GM11168 (cell line): Measurements from ENCODE around the gene SPEF1.
"Not testable (repeated sequence)": the region's sequence is repeated elsewhere in the genome, so short reads cannot be mapped to it uniquely, and the experiment has no call there.

ENCODE experiments used
- in situ Hi-C: fragments of 300-500 bp; cut with MboI; formaldehyde crosslinking; loops from one replicate; pipeline ENCODE4 v1.12.0; 2022; ENCODE audit warnings: low sequenced_read_pairs; ENCODE audit not compliant: unreplicated experiment

SPEF1 gene

DNA sequence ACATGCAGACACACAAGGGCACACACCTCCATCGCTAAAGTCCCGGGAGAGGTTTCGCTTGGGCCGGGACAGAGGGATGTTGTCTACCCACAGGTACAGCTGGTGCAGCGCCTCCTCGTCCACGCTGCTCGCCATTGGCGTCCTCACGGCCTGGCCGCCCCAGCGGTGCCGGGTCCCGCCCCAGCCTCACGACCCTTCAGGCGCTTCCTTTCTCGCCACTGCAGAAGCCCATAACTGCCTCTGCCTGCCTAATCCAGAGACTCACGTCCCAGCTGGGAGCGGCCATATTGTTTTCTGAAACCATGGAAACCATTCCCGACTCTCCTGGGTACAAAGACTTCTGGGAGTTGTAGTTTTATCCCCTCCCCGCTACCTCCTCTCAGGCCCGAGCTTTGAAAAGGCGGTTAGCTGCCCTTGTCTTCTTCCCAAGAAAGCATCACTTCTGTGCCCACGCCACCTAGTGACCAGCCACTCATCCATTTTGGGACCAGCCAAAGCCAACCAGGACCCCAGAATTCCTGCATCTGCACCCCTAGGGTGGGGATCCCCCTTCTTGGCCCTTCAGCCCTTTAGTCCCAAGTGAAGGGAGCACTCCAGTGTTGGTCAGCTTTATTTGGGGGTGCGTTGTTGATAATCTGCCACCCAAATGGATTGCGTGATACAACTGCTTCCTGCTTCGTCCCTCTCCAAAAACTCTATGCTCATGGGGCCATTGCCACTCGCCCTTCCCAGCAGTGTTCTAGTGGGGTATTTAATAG is at the start of gene SPEF1:
SPEF1 (minus strand) TSS at position 296 of the 758 bp plus-strand sequence; CDS start at position 135, 161 bp downstream.
- in situ Hi-C loops, result loop anchor here (10.0 kb wide), 1 partner anchor 73 kb away; no protein-coding TSS in a partner anchor

GRCh38 chr20:3829891-3830290 is 48.6 kb upstream of the SPEF1 start:
- in situ Hi-C loops, result not testable (repeated sequence)

DNA sequence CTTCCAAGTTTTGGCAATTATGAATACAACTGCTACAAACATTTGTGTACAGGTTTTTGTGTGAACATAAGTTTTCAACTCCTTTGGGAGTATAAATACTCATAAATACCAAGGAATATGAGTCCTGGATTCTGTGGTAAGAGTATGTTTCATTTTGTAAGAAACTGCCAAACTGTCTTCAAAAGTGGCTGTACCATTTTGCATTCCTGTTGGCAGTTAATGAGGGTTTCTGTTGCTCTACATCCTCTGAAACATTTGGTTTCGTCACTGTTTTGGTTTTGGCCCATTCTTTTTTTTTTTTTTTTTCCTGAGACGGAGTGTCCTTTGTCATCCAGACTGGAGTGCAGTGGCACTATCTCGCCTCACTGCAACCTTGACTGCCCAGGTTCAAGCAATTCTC is 47.5 kb upstream of the SPEF1 start:
- in situ Hi-C loops, result no loop called here

DNA sequence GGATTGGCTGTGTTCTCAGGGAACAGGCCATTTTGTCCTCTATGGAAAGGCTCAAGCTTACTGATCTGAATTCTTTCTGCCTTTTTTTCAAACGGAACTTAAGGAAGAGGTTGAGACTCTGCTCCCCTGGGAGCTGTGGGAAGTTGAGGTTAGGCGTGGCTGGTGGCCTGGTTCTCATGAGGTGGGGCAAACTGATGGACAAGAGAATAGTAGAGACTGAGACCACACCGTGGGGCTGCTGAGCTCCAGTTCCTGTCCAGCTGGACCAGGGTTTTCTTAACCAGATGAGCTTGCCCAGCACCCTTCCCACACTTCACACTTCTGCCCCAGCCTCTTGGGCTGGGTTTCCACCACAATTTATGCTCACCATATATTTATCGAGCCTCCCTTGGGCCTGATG is 45.2 kb upstream of the SPEF1 start:
- in situ Hi-C loops, result no loop called here

DNA sequence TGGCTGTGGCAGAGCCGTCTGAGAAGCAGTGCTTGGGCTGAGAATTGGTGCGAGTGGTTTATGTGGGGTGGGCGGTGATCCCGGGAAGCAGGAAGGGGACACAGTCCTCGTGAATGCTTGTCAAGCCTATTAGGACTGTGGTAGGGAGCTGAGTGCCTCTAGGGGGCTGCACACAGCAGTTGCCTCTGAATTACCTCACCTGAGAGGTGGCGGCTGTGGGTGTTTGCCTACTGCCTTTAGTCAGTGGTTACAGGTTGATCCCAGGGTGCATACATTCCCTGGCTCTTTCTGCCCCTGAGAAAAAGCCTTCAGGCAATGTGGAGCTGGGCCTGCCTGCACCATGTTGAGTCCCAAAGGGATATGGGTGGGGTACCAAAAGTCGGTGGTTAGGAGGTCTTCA is 44.3 kb upstream of the SPEF1 start:
- in situ Hi-C loops, result no loop called here

GRCh38 chr20:3823881-3824280 is 42.6 kb upstream of the SPEF1 start:
- in situ Hi-C loops, result no loop called here

- in situ Hi-C loops, result no loop called here
Measured at GRCh38 chr20:3821996-3822395, 40.7 kb upstream of the SPEF1 start.

DNA sequence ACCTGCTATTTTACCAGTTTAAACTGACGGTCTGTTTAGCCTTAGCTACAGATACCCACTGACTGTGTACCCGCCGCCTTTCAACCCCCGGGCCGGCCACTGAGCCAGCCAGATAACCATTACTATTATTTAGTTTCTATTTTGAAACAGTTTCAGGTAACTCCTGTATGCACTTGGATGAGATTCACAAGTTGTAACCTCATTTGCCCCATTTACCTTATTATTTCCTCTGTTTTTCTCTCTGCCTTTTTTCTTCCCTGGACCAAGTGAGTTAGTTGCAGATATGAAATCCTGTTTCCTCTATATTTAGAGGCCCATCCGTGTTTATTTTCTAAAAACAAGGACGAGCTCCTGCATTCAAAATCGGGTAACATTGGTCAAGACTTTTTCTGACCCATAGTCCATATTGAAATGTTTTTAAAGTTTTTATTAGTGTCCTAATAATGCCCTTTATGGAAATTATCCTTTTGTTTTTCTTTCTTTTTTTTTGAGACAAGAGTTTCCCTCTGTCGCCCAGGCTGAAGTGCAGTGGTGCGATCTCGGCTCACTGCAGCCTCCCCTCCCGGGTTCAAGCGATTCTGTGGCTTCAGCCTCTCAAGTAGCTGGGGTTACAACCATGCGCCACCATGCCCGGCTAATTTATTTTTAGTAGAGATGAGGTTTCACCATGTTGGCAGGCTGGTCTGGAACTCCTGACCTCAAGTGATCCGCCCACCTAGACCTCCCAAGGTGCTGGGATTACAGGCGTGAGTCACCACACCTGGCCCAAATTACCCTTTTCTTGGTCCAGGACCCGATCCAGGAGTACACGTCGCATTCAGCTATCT is 39.9 kb upstream of the SPEF1 start:
- in situ Hi-C loops, result no loop called here

GRCh38 chr20:3820048-3820900 is 39.0 kb upstream of the SPEF1 start, which contains the start of gene AP5S1:
Gene AP5S1 (plus strand): TSS chr20:3820547. CDS start chr20:3822118, 1,571 bp downstream.
- in situ Hi-C loops, result no loop called here

DNA sequence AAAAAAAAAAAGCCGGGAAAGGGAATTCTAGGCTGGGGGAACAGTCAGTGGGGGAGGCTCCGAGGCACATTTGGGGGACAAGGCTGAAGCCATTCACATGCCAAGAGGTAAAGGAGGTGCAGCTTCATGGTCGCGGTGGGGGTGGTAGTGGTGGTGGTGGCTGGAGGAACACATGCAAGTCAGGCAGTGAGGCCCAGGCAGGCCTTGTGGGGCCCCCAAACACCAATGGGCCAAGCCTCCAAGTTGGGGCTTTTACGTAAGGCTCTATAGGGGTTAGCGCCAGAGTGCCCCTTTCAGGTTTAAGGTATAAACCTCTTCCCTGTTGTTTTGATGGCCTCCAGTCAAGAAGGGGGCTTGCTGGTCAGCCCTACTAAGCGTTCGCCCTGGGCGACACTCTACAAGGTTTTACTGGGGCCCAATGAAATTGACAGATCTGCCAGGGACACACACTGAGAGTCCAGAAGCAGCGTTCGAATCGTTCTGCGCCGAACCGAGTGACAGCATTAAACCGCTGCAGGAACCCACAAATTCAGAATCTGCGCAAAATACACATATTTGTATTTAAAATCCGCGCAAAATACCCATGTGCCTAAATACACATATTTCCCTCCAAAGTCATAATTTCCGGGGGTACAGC is 38.3 kb upstream of the SPEF1 start:
- in situ Hi-C loops, result no loop called here

GRCh38 chr20:3818155-3819151 is 37.2 kb upstream of the SPEF1 start:
- in situ Hi-C loops, result no loop called here

DNA sequence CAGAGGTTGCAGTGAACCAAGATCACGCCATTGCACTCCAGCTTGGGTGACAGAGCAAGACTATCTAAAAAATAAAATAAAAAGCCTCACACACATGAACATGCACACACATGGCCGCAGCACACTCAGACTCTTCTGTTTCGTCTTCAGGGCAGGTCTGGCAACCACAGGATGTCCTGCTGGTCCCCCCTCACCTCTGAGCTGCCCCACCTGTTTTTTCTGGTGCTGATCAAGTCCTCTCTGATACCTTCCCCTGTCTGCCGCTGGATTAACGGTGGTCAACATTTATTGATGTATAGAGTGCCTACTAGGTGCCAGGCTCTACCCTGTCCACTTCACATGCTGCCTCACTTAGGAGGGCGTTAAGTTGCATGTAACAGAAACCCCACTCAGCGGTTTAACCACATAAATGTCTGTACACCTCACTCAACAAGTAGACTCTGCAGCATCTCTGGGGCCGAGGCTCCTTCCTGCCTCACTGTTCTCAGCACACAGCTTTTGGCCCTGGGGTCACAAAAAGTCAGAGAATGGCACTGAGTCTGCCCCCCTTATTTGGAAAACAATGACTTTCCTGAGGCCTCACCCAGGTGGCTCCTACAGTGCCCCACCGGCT is 34.6 kb upstream of the SPEF1 start:
- in situ Hi-C loops, result no loop called here

GRCh38 chr20:3814928-3815495 is 33.8 kb upstream of the SPEF1 start:
- in situ Hi-C loops, result no loop called here

DNA sequence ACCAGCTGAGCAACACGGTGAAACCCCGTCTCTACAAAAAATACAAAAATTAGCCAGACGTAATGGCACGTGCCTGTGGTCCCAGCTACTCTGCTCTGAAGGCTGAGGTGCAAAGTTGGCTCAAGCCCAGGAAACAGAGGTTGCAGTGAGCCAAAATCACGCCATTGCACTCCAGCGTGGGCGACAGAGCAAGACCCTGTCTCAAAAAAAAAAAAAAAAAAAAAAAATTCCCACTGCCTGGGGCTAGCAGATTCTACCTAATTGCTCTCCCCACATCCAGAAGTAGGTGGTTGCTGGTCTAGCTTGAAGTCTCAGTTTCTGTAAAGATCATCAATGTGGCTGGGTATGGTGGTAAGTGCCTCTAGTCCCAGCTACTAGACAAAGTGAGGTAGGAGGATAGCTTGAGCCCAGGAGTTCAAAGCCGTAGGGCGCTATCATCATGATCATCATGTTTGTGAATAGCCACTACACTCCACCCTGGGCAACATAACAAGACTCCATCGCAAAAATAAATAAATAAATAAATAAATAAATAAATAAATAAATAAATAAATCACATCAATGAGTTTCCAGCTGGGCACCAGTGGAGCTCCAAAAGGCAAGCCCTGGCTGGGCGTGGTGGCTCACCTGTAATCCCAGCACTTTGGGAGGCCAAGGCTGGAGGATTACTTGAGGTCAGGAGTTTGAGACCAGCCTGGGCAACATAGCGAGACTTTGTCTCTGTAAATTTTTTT is 32.8 kb upstream of the SPEF1 start:
- in situ Hi-C loops, result no loop called here

GRCh38 chr20:3812975-3813847 is 32.0 kb upstream of the SPEF1 start:
- in situ Hi-C loops, result no loop called here

GRCh38 chr20:3812259-3812681 is 31.0 kb upstream of the SPEF1 start:
- in situ Hi-C loops, result no loop called here
